ENCODE measurements around the gene SUB1.

- TF ChIP-seq POLR2AphosphoS5 (IDR thresholded peaks at IDR 0.05) (no peak), POLR2A (IDR thresholded peaks at IDR 0.05) (no peak), EP300 (IDR thresholded peaks at IDR 0.05) (no peak)
- TF ChIP-seq, protein P1, sequence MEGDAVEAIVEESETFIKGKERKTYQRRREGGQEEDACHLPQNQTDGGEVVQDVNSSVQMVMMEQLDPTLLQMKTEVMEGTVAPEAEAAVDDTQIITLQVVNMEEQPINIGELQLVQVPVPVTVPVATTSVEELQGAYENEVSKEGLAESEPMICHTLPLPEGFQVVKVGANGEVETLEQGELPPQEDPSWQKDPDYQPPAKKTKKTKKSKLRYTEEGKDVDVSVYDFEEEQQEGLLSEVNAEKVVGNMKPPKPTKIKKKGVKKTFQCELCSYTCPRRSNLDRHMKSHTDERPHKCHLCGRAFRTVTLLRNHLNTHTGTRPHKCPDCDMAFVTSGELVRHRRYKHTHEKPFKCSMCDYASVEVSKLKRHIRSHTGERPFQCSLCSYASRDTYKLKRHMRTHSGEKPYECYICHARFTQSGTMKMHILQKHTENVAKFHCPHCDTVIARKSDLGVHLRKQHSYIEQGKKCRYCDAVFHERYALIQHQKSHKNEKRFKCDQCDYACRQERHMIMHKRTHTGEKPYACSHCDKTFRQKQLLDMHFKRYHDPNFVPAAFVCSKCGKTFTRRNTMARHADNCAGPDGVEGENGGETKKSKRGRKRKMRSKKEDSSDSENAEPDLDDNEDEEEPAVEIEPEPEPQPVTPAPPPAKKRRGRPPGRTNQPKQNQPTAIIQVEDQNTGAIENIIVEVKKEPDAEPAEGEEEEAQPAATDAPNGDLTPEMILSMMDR (IDR thresholded peaks at IDR 0.05): no peak
Measured at GRCh38 chr5:32578764-32579163, 6.6 kb upstream of the SUB1 start.
